Measurements from ENCODE around the gene TP53AIP1.

TP53AIP1 gene

GRCh38 chr11:128907585-128907984, 35.1 kb downstream of the TP53AIP1 start:
- H3K27ac ChIP-seq, result no peak overlapping the region
- intact Hi-C loops (cut with DNase I; ENCODE audit: low total_unique reads), result no loop called here
- no peak for DNase-seq
- TF ChIP-seq CTCF (IDR thresholded peaks at IDR 0.05), result no peak
- peaks cover 0 to 36% (median 26%) of the 10 kb centered on the region in 4 donors for H3K4me1 ChIP-seq
- no peaks in the 10 kb centered on the region for H3K36me3 ChIP-seq
- no peaks in the 10 kb centered on the region for H3K27me3 ChIP-seq
- H3K9me3 ChIP-seq, result no peaks in the 10 kb centered on the region
- no peak overlapping the region for H3K4me3 ChIP-seq

- H3K9me3 ChIP-seq, result no peaks in the 10 kb centered on the region
- no peak for TF ChIP-seq CTCF (IDR thresholded peaks at IDR 0.05)
- peak overlapping the region; percentile 58 to 75 for H3K27ac ChIP-seq
- peaks cover 0 to 36% (median 26%) of the 10 kb centered on the region in 4 donors for H3K4me1 ChIP-seq
- H3K36me3 ChIP-seq, result no peaks in the 10 kb centered on the region
- no peaks in the 10 kb centered on the region for H3K27me3 ChIP-seq
- no peak for DNase-seq
- intact Hi-C loops (cut with DNase I; ENCODE audit: low total_unique reads), result no loop called here
- peak overlapping the region; percentile 56 to 74 for H3K4me3 ChIP-seq
Measured at GRCh38 chr11:128906185-128907050, 36.3 kb downstream of the TP53AIP1 start.

GRCh38 chr11:128905345-128906184, 37.1 kb downstream of the TP53AIP1 start:
- intact Hi-C loops (cut with DNase I; ENCODE audit: low total_unique reads), result no loop called here
- peak in 1 of 2 experiments; percentile 39 for TF ChIP-seq CTCF (IDR thresholded peaks at IDR 0.05)
- Histone ChIP-seq H3K27me3 (no peaks in the 10 kb centered on the region), H3K4me3 (peak overlapping the region; percentile 56 to 74), H3K4me1 (peaks cover 0 to 36% (median 26%) of the 10 kb centered on the region in 4 donors), H3K9me3 (no peaks in the 10 kb centered on the region), H3K27ac (peak overlapping the region; percentile 58 to 75), H3K36me3 (no peaks in the 10 kb centered on the region)
- peak in 1 of 2 donors; percentile 57 for DNase-seq

- intact Hi-C loops (cut with DNase I; ENCODE audit: low total_unique reads), result no loop called here
- Histone ChIP-seq H3K4me1 (peaks cover 0 to 36% (median 26%) of the 10 kb centered on the region in 4 donors), H3K27ac (peak overlapping the region; percentile 58 to 75), H3K27me3 (no peaks in the 10 kb centered on the region), H3K4me3 (peak overlapping the region; percentile 56 to 74), H3K36me3 (no peaks in the 10 kb centered on the region), H3K9me3 (no peaks in the 10 kb centered on the region)
- DNase-seq, result no peak
- TF ChIP-seq CTCF (IDR thresholded peaks at IDR 0.05), result no peak
Measured at GRCh38 chr11:128904656-128905344, 37.9 kb downstream of the TP53AIP1 start.

- Histone ChIP-seq H3K27me3 (no peaks in the 10 kb centered on the region), H3K4me1 (peaks cover 0 to 36% (median 26%) of the 10 kb centered on the region in 4 donors), H3K9me3 (no peaks in the 10 kb centered on the region), H3K4me3 (no peak overlapping the region), H3K36me3 (no peaks in the 10 kb centered on the region), H3K27ac (no peak overlapping the region)
- no peak for TF ChIP-seq CTCF (IDR thresholded peaks at IDR 0.05)
- intact Hi-C loops (cut with DNase I; ENCODE audit: low total_unique reads), result no loop called here
- DNase-seq, result no peak
Measured at GRCh38 chr11:128904303-128904655, 38.4 kb downstream of the TP53AIP1 start.
